ENCODE results near the gene KLHL29. TPM values are rescaled to one million over a fixed set of nuclear protein-coding genes. Genes with fewer than 3 reads are reported as not detected.

The KLHL29 gene
- total and polyA plus RNA-seq, 10 donors: 1.5 to 30.5 (median 9.4) TPM

- intact Hi-C loops (cut with DNase I; ENCODE audit: low total_unique reads): no loop called here
- Histone ChIP-seq H3K4me3 (no peak overlapping the region), H3K27ac (no peak overlapping the region), H3K4me1 (no peaks in the 10 kb centered on the region), H3K9me3 (peaks cover 0 to 17% (median 12%) of the 10 kb centered on the region in 8 donors), H3K36me3 (no peaks in the 10 kb centered on the region), H3K27me3 (replicated peaks in 1 of 7) (no peaks in the 10 kb centered on the region)
- TF ChIP-seq POLR2AphosphoS5 (IDR thresholded peaks at IDR 0.05): no peak
- no peak for TF ChIP-seq POLR2A (IDR thresholded peaks at IDR 0.05)
- no peak for TF ChIP-seq CTCF (IDR thresholded peaks at IDR 0.05 in 8 of 11, conservative IDR thresholded peaks at IDR 0.05 in 3 of 11)
- no peak for DNase-seq
- WGBS, 5 donors: 62 to 81% (median 69%) methylated on average over 4 to 6 of the region's 6 CpGs
Observed at GRCh38 chr2:23603156-23603555, 218.2 kb downstream of the KLHL29 start.

GRCh38 chr2:23603581-23603980, 218.6 kb downstream of the KLHL29 start:
- H3K9me3 ChIP-seq: peaks cover 0 to 17% (median 12%) of the 10 kb centered on the region in 8 donors
- peak; percentile 47 for DNase-seq
- no peak for TF ChIP-seq POLR2A (IDR thresholded peaks at IDR 0.05)
- TF ChIP-seq POLR2AphosphoS5 (IDR thresholded peaks at IDR 0.05): no peak
- no peak for TF ChIP-seq CTCF (IDR thresholded peaks at IDR 0.05 in 8 of 11, conservative IDR thresholded peaks at IDR 0.05 in 3 of 11)
- no peak overlapping the region for H3K27ac ChIP-seq
- intact Hi-C loops (cut with DNase I; ENCODE audit: low total_unique reads): no loop called here
- no peaks in the 10 kb centered on the region for H3K36me3 ChIP-seq
- H3K4me1 ChIP-seq: no peaks in the 10 kb centered on the region
- no peaks in the 10 kb centered on the region for H3K27me3 ChIP-seq (replicated peaks in 1 of 7)
- WGBS, 5 donors: 83 to 96% (median 93%) methylated on average over 6 to 12 of the region's 12 CpGs
- no peak overlapping the region for H3K4me3 ChIP-seq

GRCh38 chr2:23604731-23605130, 219.8 kb downstream of the KLHL29 start:
- Histone ChIP-seq H3K4me1 (no peaks in the 10 kb centered on the region), H3K36me3 (no peaks in the 10 kb centered on the region), H3K9me3 (peaks cover 0 to 17% (median 12%) of the 10 kb centered on the region in 8 donors), H3K27ac (no peak overlapping the region), H3K4me3 (no peak overlapping the region), H3K27me3 (replicated peaks in 1 of 7) (peaks cover 0 to 4% (median 0%) of the 10 kb centered on the region in 7 donors)
- TF ChIP-seq CTCF (IDR thresholded peaks at IDR 0.05 in 8 of 11, conservative IDR thresholded peaks at IDR 0.05 in 3 of 11): no peak
- TF ChIP-seq POLR2A (IDR thresholded peaks at IDR 0.05): no peak
- no peak for TF ChIP-seq POLR2AphosphoS5 (IDR thresholded peaks at IDR 0.05)
- DNase-seq: peak; percentile 50
- intact Hi-C loops (cut with DNase I; ENCODE audit: low total_unique reads): no loop called here
- 74 to 91% (median 77%) methylated on average over 7 of the region's 7 CpGs for WGBS, 5 donors

GRCh38 chr2:23605236-23605635, 220.3 kb downstream of the KLHL29 start:
- DNase-seq: peak; percentile 24
- intact Hi-C loops (cut with DNase I; ENCODE audit: low total_unique reads): no loop called here
- TF ChIP-seq POLR2AphosphoS5 (IDR thresholded peaks at IDR 0.05) (no peak), POLR2A (IDR thresholded peaks at IDR 0.05) (no peak), CTCF (IDR thresholded peaks at IDR 0.05 in 8 of 11, conservative IDR thresholded peaks at IDR 0.05 in 3 of 11) (no peak)
- peaks cover 0 to 20% (median 12%) of the 10 kb centered on the region in 8 donors for H3K9me3 ChIP-seq
- H3K4me3 ChIP-seq: no peak overlapping the region
- 85 to 96% (median 90%) methylated on average over 11 of the region's 11 CpGs for WGBS, 5 donors
- H3K4me1 ChIP-seq: no peaks in the 10 kb centered on the region
- no peaks in the 10 kb centered on the region for H3K36me3 ChIP-seq
- H3K27ac ChIP-seq: no peak overlapping the region
- H3K27me3 ChIP-seq (replicated peaks in 1 of 7): peaks cover 0 to 4% (median 0%) of the 10 kb centered on the region in 7 donors
